Karpas-422 (cell line): Measurements from ENCODE around the gene PCDHGA3. TPM values are rescaled to one million over a fixed set of nuclear protein-coding genes. Genes with fewer than 3 reads are reported as not detected.
"Not testable (repeated sequence)": the region's sequence is repeated elsewhere in the genome, so short reads cannot be mapped to it uniquely, and the experiment has no call there.

Experiments
- DNase-seq: peaks from one replicate; pipeline ENCODE4 v3.0.0-alpha.2; 2015
- H2AFZ ChIP-seq: fragments of 200-600 bp; sonication (generic); 2 replicates; pipeline ENCODE4 v1.6.1; 2014; ENCODE audit warnings: antibody characterized with exemption, low read length, mixed read lengths
- H3K27ac ChIP-seq: fragments of 200-600 bp; sonication (generic); 2 replicates; pipeline ENCODE4 v1.5.1; 2014; ENCODE audit warnings: mild to moderate bottlenecking, low read length, moderate library complexity
- H3K27me3 ChIP-seq: fragments of 200-600 bp; sonication (generic); 2 replicates; pipeline ENCODE4 v1.6.1; 2014; ENCODE audit warnings: low read length, mixed read lengths
- H3K36me3 ChIP-seq: fragments of 200-600 bp; sonication (generic); 2 replicates; pipeline ENCODE4 v1.6.1; 2014; ENCODE audit warnings: low read length, mixed read lengths; ENCODE audit not compliant: insufficient read depth
- H3K4me1 ChIP-seq: fragments of 200-600 bp; sonication (generic); 2 replicates; pipeline ENCODE4 v1.6.1; 2014; ENCODE audit warnings: mild to moderate bottlenecking, low read length, mixed read lengths
- H3K4me2 ChIP-seq: fragments of 200-600 bp; sonication (generic); 2 replicates; pipeline ENCODE4 v1.6.1; 2014; ENCODE audit warnings: low read length, low read depth, mild to moderate bottlenecking; ENCODE audit not compliant: poor library complexity, severe bottlenecking
- H3K4me3 ChIP-seq: fragments of 200-600 bp; sonication (generic); 2 replicates; pipeline ENCODE4 v1.5.1; 2014; ENCODE audit warnings: mild to moderate bottlenecking, antibody characterized with exemption, low read length, mixed read lengths
- H3K79me2 ChIP-seq: fragments of 200-600 bp; sonication (generic); 2 replicates; pipeline ENCODE4 v1.6.1; 2014; ENCODE audit warnings: mild to moderate bottlenecking, low read length, mixed read lengths
- H3K9ac ChIP-seq: fragments of 200-600 bp; sonication (generic); 2 replicates; pipeline ENCODE4 v1.6.0; 2014; ENCODE audit warnings: low read length
- H3K9me2 ChIP-seq: fragments of 200-600 bp; sonication (generic), shearing (Covaris generic); replicated peaks from 2 replicates; pipeline ENCODE4 v1.6.0; 2014; ENCODE audit warnings: mild to moderate bottlenecking, low read length, moderate library complexity; ENCODE audit not compliant: insufficient read depth
- H3K9me3 ChIP-seq: fragments of 300-700, 200-600 bp; sonication (generic); 2 replicates; pipeline ENCODE4 v1.6.1; 2014; ENCODE audit warnings: low read length, mixed read lengths
- H4K20me1 ChIP-seq: fragments of 200-600 bp; sonication (generic); 2 replicates; pipeline ENCODE4 v1.6.1; 2014; ENCODE audit warnings: mild to moderate bottlenecking, antibody characterized with exemption, low read length, low read depth; ENCODE audit not compliant: insufficient read depth
- total RNA-seq: library from RNA; depleted of rRNA; stranded (reverse); fragments of >200 nt; shearing (Covaris generic); gene quantifications from 2 replicates; pipeline ENCODE4 v1.2.3, GENCODE V29; 2014; ENCODE audit warnings: low replicate concordance; rRNA removed

Gene PCDHGA3
- total RNA-seq, 1 experiment from 2014 or later: not detected

- H3K4me2 ChIP-seq: no peak within 1 kb of the TSS
These were observed 49.0 kb downstream of the PCDHGA3 start, which contains the start of gene PCDHGA8 for GRCh38 chr5:141392429-141393198. PCDHGA8 (plus strand) TSS chr5:141392633; CDS start chr5:141392814, 181 bp downstream.

GRCh38 chr5:141393267-141393666 is 49.6 kb downstream of the PCDHGA3 start:
- Histone ChIP-seq H3K4me3 (no peak overlapping the region), H4K20me1 (no peaks in the 10 kb centered on the region), H3K9ac (no peak overlapping the region), H3K4me2 (no peak overlapping the region), H2AFZ (no peak overlapping the region), H3K36me3 (peaks cover 27% of the 10 kb centered on the region; the same call in 1 of the 2 replicates), H3K9me2 (no peaks in the 10 kb centered on the region), H3K79me2 (no peaks in the 10 kb centered on the region), H3K4me1 (no peaks in the 10 kb centered on the region), H3K27ac (no peak overlapping the region), H3K27me3 (no peaks in the 10 kb centered on the region), H3K9me3 (peaks cover 19% of the 10 kb centered on the region)
- no peak for DNase-seq

More at GRCh38 chr5:141392429-141393198, 49.0 kb downstream of the PCDHGA3 start, which contains the start of gene PCDHGA8:
- Histone ChIP-seq H3K27ac (no peak within 1 kb of the TSS), H3K36me3 (peaks cover 27% of the 10 kb centered on the region; the same call in 1 of the 2 replicates), H3K9ac (no peak within 1 kb of the TSS), H3K9me2 (no peaks in the 10 kb centered on the region), H3K4me3 (no peak within 1 kb of the TSS), H3K27me3 (no peaks in the 10 kb centered on the region), H3K9me3 (peaks cover 19% of the 10 kb centered on the region), H2AFZ (no peak within 1 kb of the TSS), H3K4me1 (no peaks in the 10 kb centered on the region), H3K79me2 (no peaks in the 10 kb centered on the region), H4K20me1 (no peaks in the 10 kb centered on the region)
- DNase-seq: no peak

- H2AFZ ChIP-seq, H3K9me2 ChIP-seq, H3K79me2 ChIP-seq, DNase-seq, H3K27ac ChIP-seq, H3K9ac ChIP-seq, H3K4me3 ChIP-seq, H3K4me1 ChIP-seq, H3K27me3 ChIP-seq, H3K4me2 ChIP-seq, H4K20me1 ChIP-seq: not testable (repeated sequence)
- Histone ChIP-seq H3K9me3 (peaks cover 23% of the 10 kb centered on the region), H3K36me3 (peaks cover 37% of the 10 kb centered on the region)
These were observed 51.0 kb downstream of the PCDHGA3 start for GRCh38 chr5:141394401-141395187.

Other genes with a start within 250 kb of the PCDHGA3 start
- not detected in 2 replicates for gene PCDHB2, start 249.2 kb upstream of the PCDHGA3 start, total RNA-seq
- not detected in 2 replicates for gene PCDHB3, start 243.4 kb upstream of the PCDHGA3 start, total RNA-seq
- gene PCDHB4, start 222.0 kb upstream of the PCDHGA3 start, total RNA-seq: not detected in 2 replicates
- not detected in 2 replicates for gene PCDHB5, start 208.6 kb upstream of the PCDHGA3 start, total RNA-seq
- gene PCDHB6, start 193.8 kb upstream of the PCDHGA3 start, total RNA-seq: not detected in 2 replicates
- gene PCDHB7, start 171.2 kb upstream of the PCDHGA3 start, total RNA-seq: not detected in 2 replicates
- gene PCDHB8, start 166.0 kb upstream of the PCDHGA3 start, total RNA-seq: not detected in 2 replicates
- gene PCDHB16, start 161.4 kb upstream of the PCDHGA3 start, total RNA-seq: 0.04 and 0.54 TPM in 2 replicates
- gene PCDHB9, start 156.7 kb upstream of the PCDHGA3 start, total RNA-seq: 0.11 and 0.29 TPM in 2 replicates
- gene PCDHB10, start 151.5 kb upstream of the PCDHGA3 start, total RNA-seq: 0.11 TPM in 1 of 2 replicates, not detected in the other
- not detected in 2 replicates for gene PCDHB11, start 144.2 kb upstream of the PCDHGA3 start, total RNA-seq
- not detected in 2 replicates for gene PCDHB12, start 135.1 kb upstream of the PCDHGA3 start, total RNA-seq
- 0.19 and 0.69 TPM in 2 replicates for gene PCDHB13, start 129.9 kb upstream of the PCDHGA3 start, total RNA-seq
- 0.48 and 0.90 TPM in 2 replicates for gene PCDHB14, start 120.5 kb upstream of the PCDHGA3 start, total RNA-seq
- gene PCDHB15, start 98.4 kb upstream of the PCDHGA3 start, total RNA-seq: 0.25 TPM in 1 of 2 replicates, not detected in the other
- gene SLC25A2, start 39.8 kb upstream of the PCDHGA3 start, total RNA-seq: 0.65 and 0.82 TPM in 2 replicates
- gene TAF7, start 23.0 kb upstream of the PCDHGA3 start, total RNA-seq: 70.0 and 85.9 TPM in 2 replicates
- 0.48 and 1.2 TPM in 2 replicates for gene PCDHGA1, start 13.3 kb upstream of the PCDHGA3 start, total RNA-seq
- gene PCDHGA2, start 5.1 kb upstream of the PCDHGA3 start, total RNA-seq: 0.04 TPM in 1 of 2 replicates, not detected in the other
- gene PCDHGB1, start 6.3 kb downstream of the PCDHGA3 start, total RNA-seq: 14.0 and 15.3 TPM in 2 replicates
- gene PCDHGA4, start 11.2 kb downstream of the PCDHGA3 start, total RNA-seq: 11.1 and 13.5 TPM in 2 replicates
- 9.8 and 11.5 TPM in 2 replicates for gene PCDHGB2, start 16.2 kb downstream of the PCDHGA3 start, total RNA-seq
- 8.8 and 9.7 TPM in 2 replicates for gene PCDHGA5, start 20.3 kb downstream of the PCDHGA3 start, total RNA-seq
- gene PCDHGB3, start 26.4 kb downstream of the PCDHGA3 start, total RNA-seq: 19.5 and 22.7 TPM in 2 replicates
- gene PCDHGA6, start 30.1 kb downstream of the PCDHGA3 start, total RNA-seq: 10.9 and 14.5 TPM in 2 replicates
- gene PCDHGA7, start 38.9 kb downstream of the PCDHGA3 start, total RNA-seq: 8.4 and 11.5 TPM in 2 replicates
- 6.3 and 10.0 TPM in 2 replicates for gene PCDHGB4, start 43.9 kb downstream of the PCDHGA3 start, total RNA-seq
- 8.8 and 9.6 TPM in 2 replicates for gene PCDHGA8, start 48.8 kb downstream of the PCDHGA3 start, total RNA-seq
- gene PCDHGB5, start 54.1 kb downstream of the PCDHGA3 start, total RNA-seq: 17.0 and 26.4 TPM in 2 replicates
- 13.0 and 15.7 TPM in 2 replicates for gene PCDHGA9, start 58.9 kb downstream of the PCDHGA3 start, total RNA-seq
- gene PCDHGB6, start 64.2 kb downstream of the PCDHGA3 start, total RNA-seq: 5.5 and 8.8 TPM in 2 replicates
- 8.5 and 11.2 TPM in 2 replicates for gene PCDHGA10, start 69.2 kb downstream of the PCDHGA3 start, total RNA-seq
- 6.3 and 10.4 TPM in 2 replicates for gene PCDHGB7, start 73.8 kb downstream of the PCDHGA3 start, total RNA-seq
- 9.3 and 10.4 TPM in 2 replicates for gene PCDHGA11, start 77.2 kb downstream of the PCDHGA3 start, total RNA-seq
- gene PCDHGA12, start 86.7 kb downstream of the PCDHGA3 start, total RNA-seq: 6.6 and 7.8 TPM in 2 replicates
- 61.3 and 75.2 TPM in 2 replicates for gene PCDHGC3, start 132.1 kb downstream of the PCDHGA3 start, total RNA-seq
- 7.0 and 11.8 TPM in 2 replicates for gene PCDHGC4, start 141.2 kb downstream of the PCDHGA3 start, total RNA-seq
- gene PCDHGC5, start 145.3 kb downstream of the PCDHGA3 start, total RNA-seq: 5.1 and 5.8 TPM in 2 replicates